GM11168 (cell line): ENCODE results near the gene GNG13.

Source experiments
- in situ Hi-C: fragments of 300-500 bp; cut with MboI; formaldehyde crosslinking; loops from one replicate; pipeline ENCODE4 v1.12.0; 2022; ENCODE audit warnings: low sequenced_read_pairs; ENCODE audit not compliant: unreplicated experiment

Gene GNG13

GRCh38 chr16:815861-816260 lies 15.3 kb upstream of the GNG13 start:
- in situ Hi-C loops = no loop called here

GRCh38 chr16:814974-815373 lies 14.4 kb upstream of the GNG13 start:
- in situ Hi-C loops = no loop called here

- in situ Hi-C loops = no loop called here
Measured at GRCh38 chr16:813916-814412, 13.4 kb upstream of the GNG13 start.

- in situ Hi-C loops = no loop called here
Measured at GRCh38 chr16:813204-813915, 12.8 kb upstream of the GNG13 start.

- in situ Hi-C loops = no loop called here
Measured at GRCh38 chr16:808085-808386, 7.5 kb upstream of the GNG13 start.

- in situ Hi-C loops = no loop called here
Measured at GRCh38 chr16:807347-808084, 7.0 kb upstream of the GNG13 start.

GRCh38 chr16:805474-805873 lies 4.9 kb upstream of the GNG13 start:
- in situ Hi-C loops = no loop called here

GRCh38 chr16:804193-805048 lies 3.9 kb upstream of the GNG13 start:
- in situ Hi-C loops = no loop called here

GRCh38 chr16:803754-804080 lies 3.2 kb upstream of the GNG13 start:
- in situ Hi-C loops = no loop called here

GRCh38 chr16:802914-803753 lies 2.6 kb upstream of the GNG13 start:
- in situ Hi-C loops = no loop called here

GRCh38 chr16:802461-802860 lies 1.9 kb upstream of the GNG13 start:
- in situ Hi-C loops = no loop called here

- in situ Hi-C loops = no loop called here
Measured at GRCh38 chr16:801584-802363, 1.2 kb upstream of the GNG13 start.

GRCh38 chr16:800834-801511 lies 439 bp upstream of the GNG13 start:
- in situ Hi-C loops = no loop called here

- in situ Hi-C loops = no loop called here
Measured at GRCh38 chr16:799111-799947, 1.2 kb downstream of the GNG13 start.

- in situ Hi-C loops = no loop called here
Measured at GRCh38 chr16:798666-799065, 1.9 kb downstream of the GNG13 start.

GRCh38 chr16:797686-798085 lies 2.8 kb downstream of the GNG13 start:
- in situ Hi-C loops = no loop called here

GRCh38 chr16:797120-797420 lies 3.5 kb downstream of the GNG13 start:
- in situ Hi-C loops = no loop called here
